ENCODE data around the gene GNL3.

DNA sequence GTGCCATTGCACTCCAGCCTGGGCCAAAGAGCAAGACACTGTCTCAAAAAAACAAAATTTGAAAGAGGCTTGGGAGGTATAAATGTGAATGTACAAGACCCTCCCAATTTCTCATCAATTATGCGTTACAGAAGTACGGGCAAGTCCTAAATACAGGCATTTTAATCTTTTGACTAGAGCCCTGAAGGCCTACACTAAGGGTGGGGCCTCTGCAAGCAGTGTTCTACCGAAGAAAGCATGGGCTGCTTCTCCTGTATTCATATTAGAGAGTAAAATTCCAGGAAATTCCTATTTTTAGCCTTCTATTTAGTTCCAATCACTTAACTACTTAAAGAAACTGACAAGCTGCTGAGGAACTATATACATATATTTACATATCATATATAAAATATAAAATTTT lies 25.8 kb upstream of the GNL3 start:
- TF ChIP-seq, protein P1, sequence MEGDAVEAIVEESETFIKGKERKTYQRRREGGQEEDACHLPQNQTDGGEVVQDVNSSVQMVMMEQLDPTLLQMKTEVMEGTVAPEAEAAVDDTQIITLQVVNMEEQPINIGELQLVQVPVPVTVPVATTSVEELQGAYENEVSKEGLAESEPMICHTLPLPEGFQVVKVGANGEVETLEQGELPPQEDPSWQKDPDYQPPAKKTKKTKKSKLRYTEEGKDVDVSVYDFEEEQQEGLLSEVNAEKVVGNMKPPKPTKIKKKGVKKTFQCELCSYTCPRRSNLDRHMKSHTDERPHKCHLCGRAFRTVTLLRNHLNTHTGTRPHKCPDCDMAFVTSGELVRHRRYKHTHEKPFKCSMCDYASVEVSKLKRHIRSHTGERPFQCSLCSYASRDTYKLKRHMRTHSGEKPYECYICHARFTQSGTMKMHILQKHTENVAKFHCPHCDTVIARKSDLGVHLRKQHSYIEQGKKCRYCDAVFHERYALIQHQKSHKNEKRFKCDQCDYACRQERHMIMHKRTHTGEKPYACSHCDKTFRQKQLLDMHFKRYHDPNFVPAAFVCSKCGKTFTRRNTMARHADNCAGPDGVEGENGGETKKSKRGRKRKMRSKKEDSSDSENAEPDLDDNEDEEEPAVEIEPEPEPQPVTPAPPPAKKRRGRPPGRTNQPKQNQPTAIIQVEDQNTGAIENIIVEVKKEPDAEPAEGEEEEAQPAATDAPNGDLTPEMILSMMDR (IDR thresholded peaks at IDR 0.05; ENCODE audit: low read depth, low read length, missing input control), result no peak
- TF ChIP-seq EGR1 (IDR thresholded peaks at IDR 0.05; ENCODE audit: low read depth in 2 of 2), result no peak
- TF ChIP-seq RAD21 (IDR thresholded peaks at IDR 0.05), result no peak
- TF ChIP-seq TAF1 (conservative IDR thresholded peaks at IDR 0.05), result no peak
- TF ChIP-seq, protein P2, sequence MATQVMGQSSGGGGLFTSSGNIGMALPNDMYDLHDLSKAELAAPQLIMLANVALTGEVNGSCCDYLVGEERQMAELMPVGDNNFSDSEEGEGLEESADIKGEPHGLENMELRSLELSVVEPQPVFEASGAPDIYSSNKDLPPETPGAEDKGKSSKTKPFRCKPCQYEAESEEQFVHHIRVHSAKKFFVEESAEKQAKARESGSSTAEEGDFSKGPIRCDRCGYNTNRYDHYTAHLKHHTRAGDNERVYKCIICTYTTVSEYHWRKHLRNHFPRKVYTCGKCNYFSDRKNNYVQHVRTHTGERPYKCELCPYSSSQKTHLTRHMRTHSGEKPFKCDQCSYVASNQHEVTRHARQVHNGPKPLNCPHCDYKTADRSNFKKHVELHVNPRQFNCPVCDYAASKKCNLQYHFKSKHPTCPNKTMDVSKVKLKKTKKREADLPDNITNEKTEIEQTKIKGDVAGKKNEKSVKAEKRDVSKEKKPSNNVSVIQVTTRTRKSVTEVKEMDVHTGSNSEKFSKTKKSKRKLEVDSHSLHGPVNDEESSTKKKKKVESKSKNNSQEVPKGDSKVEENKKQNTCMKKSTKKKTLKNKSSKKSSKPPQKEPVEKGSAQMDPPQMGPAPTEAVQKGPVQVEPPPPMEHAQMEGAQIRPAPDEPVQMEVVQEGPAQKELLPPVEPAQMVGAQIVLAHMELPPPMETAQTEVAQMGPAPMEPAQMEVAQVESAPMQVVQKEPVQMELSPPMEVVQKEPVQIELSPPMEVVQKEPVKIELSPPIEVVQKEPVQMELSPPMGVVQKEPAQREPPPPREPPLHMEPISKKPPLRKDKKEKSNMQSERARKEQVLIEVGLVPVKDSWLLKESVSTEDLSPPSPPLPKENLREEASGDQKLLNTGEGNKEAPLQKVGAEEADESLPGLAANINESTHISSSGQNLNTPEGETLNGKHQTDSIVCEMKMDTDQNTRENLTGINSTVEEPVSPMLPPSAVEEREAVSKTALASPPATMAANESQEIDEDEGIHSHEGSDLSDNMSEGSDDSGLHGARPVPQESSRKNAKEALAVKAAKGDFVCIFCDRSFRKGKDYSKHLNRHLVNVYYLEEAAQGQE (IDR thresholded peaks at IDR 0.05), result no peak
- TF ChIP-seq SP1 (IDR thresholded peaks at IDR 0.05), result no peak
- TF ChIP-seq HNF4G (IDR thresholded peaks at IDR 0.05), result no peak
- no peak for TF ChIP-seq JUND (IDR thresholded peaks at IDR 0.05)

Measured in liver (tissue), 3 donors.